DND-41 (cell line): Measurements from ENCODE around the gene PTPRJ.

Experiments
- EZH2 ChIP-seq: IDR thresholded peaks from 3 replicates; pipeline ENCODE4 v1.6.1; 2012; ENCODE audit warnings: borderline replicate concordance, low read depth, mild to moderate bottlenecking, moderate library complexity, low read length, inconsistent platforms; ENCODE audit not compliant: severe bottlenecking
- TF ChIP-seq, protein P1 (sequence below): IDR thresholded peaks from 2 replicates; pipeline ENCODE4 v1.5.1; 2012; ENCODE audit warnings: borderline replicate concordance, low read length, moderate library complexity, mild to moderate bottlenecking; ENCODE audit not compliant: poor library complexity, severe bottlenecking; ENCODE audit errors: extremely low read depth

DNA sequence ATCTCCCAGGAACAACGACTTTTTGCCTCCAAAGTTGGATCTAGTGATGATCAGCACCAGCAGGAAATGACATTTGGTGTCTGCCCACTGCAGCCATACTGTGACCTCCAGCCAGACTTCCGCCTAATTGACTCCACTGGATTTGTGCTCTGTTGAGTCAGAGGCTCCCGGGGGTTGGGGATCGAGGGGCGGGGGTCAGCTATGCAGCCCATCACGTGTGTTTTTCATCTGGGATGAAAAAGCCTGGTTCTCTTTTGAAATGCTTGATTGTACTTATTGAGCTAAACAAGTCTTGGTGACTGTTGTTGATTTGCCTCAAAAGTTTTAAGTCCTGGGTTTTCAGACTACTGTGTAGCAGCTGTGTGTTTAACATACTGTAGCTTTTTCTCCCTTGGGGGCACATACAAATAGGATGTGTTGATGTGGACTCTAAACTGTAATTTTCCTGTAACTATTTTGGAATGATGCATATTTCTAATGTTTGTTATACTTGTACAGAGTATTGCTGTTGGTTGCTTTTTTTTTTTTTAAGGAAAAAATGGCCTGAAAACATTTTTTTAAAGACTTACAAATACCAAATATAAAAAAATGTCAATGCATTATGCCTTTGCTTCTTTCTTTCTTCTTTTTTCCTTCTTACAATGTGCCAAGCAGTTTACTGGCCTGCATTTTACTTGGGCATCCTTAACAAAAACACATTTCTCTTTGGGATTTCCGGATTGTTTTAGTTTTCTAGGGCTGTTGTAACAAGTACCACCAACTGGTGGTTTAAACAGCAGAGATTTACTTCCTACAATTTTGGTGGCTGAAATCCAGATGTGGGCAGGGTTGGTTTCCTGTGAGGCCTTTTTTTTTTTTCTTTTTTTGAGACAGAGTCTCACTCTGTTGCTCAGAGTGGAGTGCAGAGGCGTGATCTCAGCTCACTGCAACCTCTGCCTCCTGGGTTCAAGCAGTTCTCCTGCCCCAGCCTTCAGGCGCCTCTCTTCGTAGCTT lies 190.2 kb downstream of the PTPRJ start:
- TF ChIP-seq, protein P1, sequence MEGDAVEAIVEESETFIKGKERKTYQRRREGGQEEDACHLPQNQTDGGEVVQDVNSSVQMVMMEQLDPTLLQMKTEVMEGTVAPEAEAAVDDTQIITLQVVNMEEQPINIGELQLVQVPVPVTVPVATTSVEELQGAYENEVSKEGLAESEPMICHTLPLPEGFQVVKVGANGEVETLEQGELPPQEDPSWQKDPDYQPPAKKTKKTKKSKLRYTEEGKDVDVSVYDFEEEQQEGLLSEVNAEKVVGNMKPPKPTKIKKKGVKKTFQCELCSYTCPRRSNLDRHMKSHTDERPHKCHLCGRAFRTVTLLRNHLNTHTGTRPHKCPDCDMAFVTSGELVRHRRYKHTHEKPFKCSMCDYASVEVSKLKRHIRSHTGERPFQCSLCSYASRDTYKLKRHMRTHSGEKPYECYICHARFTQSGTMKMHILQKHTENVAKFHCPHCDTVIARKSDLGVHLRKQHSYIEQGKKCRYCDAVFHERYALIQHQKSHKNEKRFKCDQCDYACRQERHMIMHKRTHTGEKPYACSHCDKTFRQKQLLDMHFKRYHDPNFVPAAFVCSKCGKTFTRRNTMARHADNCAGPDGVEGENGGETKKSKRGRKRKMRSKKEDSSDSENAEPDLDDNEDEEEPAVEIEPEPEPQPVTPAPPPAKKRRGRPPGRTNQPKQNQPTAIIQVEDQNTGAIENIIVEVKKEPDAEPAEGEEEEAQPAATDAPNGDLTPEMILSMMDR, result no peak
- TF ChIP-seq EZH2, result no peak
